Skeletal muscle tissue (tissue), 4 donors: Measurements from ENCODE around the gene ZNF385A. TPM values are rescaled to one million over a fixed set of nuclear protein-coding genes. Genes with fewer than 3 reads are reported as not detected.

Experiments
- H3K27ac ChIP-seq: one replicate; pipeline ENCODE4 v1.7.0; 2013; ENCODE audit warnings: mild to moderate bottlenecking, low read depth, low read length, inconsistent platforms
- H3K27me3 ChIP-seq, 3 donors: one replicate each; pipeline ENCODE4 v1.7.0; 2013; ENCODE audit warnings: low read length in 3 of 3; ENCODE audit not compliant: control insufficient read depth in 3 of 3, insufficient read depth in 3 of 3
- H3K36me3 ChIP-seq, 3 donors: one replicate each; pipeline ENCODE4 v1.7.0; 2013; ENCODE audit warnings: low read length in 3 of 3; ENCODE audit not compliant: control insufficient read depth in 3 of 3, insufficient read depth in 3 of 3
- H3K4me1 ChIP-seq, 3 donors: one replicate each; pipeline ENCODE4 v1.7.0; 2013; ENCODE audit warnings: low read length in 3 of 3, mild to moderate bottlenecking in 3 of 3; ENCODE audit not compliant: control insufficient read depth in 3 of 3, insufficient read depth in 3 of 3
- H3K4me3 ChIP-seq, 3 donors: one replicate each; pipeline ENCODE4 v1.7.0; 2013; ENCODE audit warnings: low read length in 3 of 3
- H3K9ac ChIP-seq, 3 donors: one replicate each; pipeline ENCODE4 v1.7.0; 2013; ENCODE audit warnings: low read length in 3 of 3, mild to moderate bottlenecking in 3 of 3, moderate library complexity in 2 of 3, low read depth in 1 of 3
- H3K9me3 ChIP-seq, 3 donors: one replicate each; pipeline ENCODE4 v1.7.0; 2013; ENCODE audit warnings: low read length in 3 of 3; ENCODE audit not compliant: control insufficient read depth in 3 of 3
- total RNA-seq: library from RNA; depleted of rRNA; stranded (reverse); fragments of >200 nt; gene quantifications from one replicate; pipeline ENCODE4 v1.2.3, GENCODE V29; 2014
- donor health status: Osteomylitis.

The ZNF385A gene
- total RNA-seq, 1 donor from 2014 or later = 3.7 TPM

- Histone ChIP-seq H3K27ac (no peak overlapping the region), H3K4me3 (no peak overlapping the region), H3K36me3 (peaks cover 20 to 31% (median 26%) of the 10 kb centered on the region in 3 donors), H3K4me1 (peaks cover 4 to 16% (median 7%) of the 10 kb centered on the region in 3 donors), H3K9me3 (no peaks in the 10 kb centered on the region), H3K27me3 (no peaks in the 10 kb centered on the region), H3K9ac (no peak overlapping the region)
Measured at GRCh38 chr12:54393207-54393609, 8.7 kb upstream of the ZNF385A start.

- no peak overlapping the region for H3K27ac ChIP-seq
- H3K9me3 ChIP-seq = no peaks in the 10 kb centered on the region
- no peak overlapping the region for H3K4me3 ChIP-seq
- H3K9ac ChIP-seq = no peak overlapping the region
- peaks cover 4 to 22% (median 10%) of the 10 kb centered on the region in 3 donors for H3K4me1 ChIP-seq
- H3K36me3 ChIP-seq = peaks cover 14 to 26% (median 21%) of the 10 kb centered on the region in 3 donors
- no peaks in the 10 kb centered on the region for H3K27me3 ChIP-seq
Measured at GRCh38 chr12:54392485-54393206, 8.1 kb upstream of the ZNF385A start.

- Histone ChIP-seq H3K36me3 (peaks cover 0 to 12% (median 6%) of the 10 kb centered on the region in 3 donors), H3K27ac (no peak overlapping the region), H3K4me1 (peaks cover 18 to 36% (median 28%) of the 10 kb centered on the region in 3 donors)
Measured at GRCh38 chr12:54390668-54391551, 6.4 kb upstream of the ZNF385A start.

GRCh38 chr12:54390176-54390667 is 5.7 kb upstream of the ZNF385A start:
- no peaks in the 10 kb centered on the region for H3K9me3 ChIP-seq
- H3K27ac ChIP-seq = no peak overlapping the region
- H3K9ac ChIP-seq = no peak overlapping the region
- no peak overlapping the region for H3K4me3 ChIP-seq
- H3K27me3 ChIP-seq = no peaks in the 10 kb centered on the region
- peaks cover 0 to 7% (median 2%) of the 10 kb centered on the region in 3 donors for H3K36me3 ChIP-seq
- H3K4me1 ChIP-seq = peaks cover 23 to 40% (median 33%) of the 10 kb centered on the region in 3 donors

More at GRCh38 chr12:54390668-54391551, 6.4 kb upstream of the ZNF385A start:
- Histone ChIP-seq H3K27me3 (no peaks in the 10 kb centered on the region), H3K9ac (no peak overlapping the region), H3K4me3 (no peak overlapping the region), H3K9me3 (no peaks in the 10 kb centered on the region)

GRCh38 chr12:54389607-54390175 is 5.2 kb upstream of the ZNF385A start:
- Histone ChIP-seq H3K4me1 (peaks cover 28 to 44% (median 38%) of the 10 kb centered on the region in 3 donors), H3K9me3 (no peaks in the 10 kb centered on the region), H3K36me3 (peaks cover 0 to 3% (median 0%) of the 10 kb centered on the region in 3 donors), H3K4me3 (no peak overlapping the region), H3K27ac (no peak overlapping the region), H3K27me3 (no peaks in the 10 kb centered on the region), H3K9ac (no peak overlapping the region)

GRCh38 chr12:54389134-54389508 is 4.6 kb upstream of the ZNF385A start:
- H3K36me3 ChIP-seq = peaks cover 0 to 3% (median 0%) of the 10 kb centered on the region in 3 donors
- H3K4me1 ChIP-seq = peaks cover 29 to 50% (median 44%) of the 10 kb centered on the region in 3 donors
- H3K27me3 ChIP-seq = no peaks in the 10 kb centered on the region
- H3K27ac ChIP-seq = no peak overlapping the region
- H3K9me3 ChIP-seq = no peaks in the 10 kb centered on the region
- H3K9ac ChIP-seq = no peak overlapping the region
- no peak overlapping the region for H3K4me3 ChIP-seq

- H3K27ac ChIP-seq = no peak overlapping the region
- no peak overlapping the region for H3K4me3 ChIP-seq
- H3K9ac ChIP-seq = no peak overlapping the region
- H3K4me1 ChIP-seq = peaks cover 29 to 52% (median 49%) of the 10 kb centered on the region in 3 donors
- H3K27me3 ChIP-seq = no peaks in the 10 kb centered on the region
- peaks cover 0 to 3% (median 0%) of the 10 kb centered on the region in 3 donors for H3K36me3 ChIP-seq
- H3K9me3 ChIP-seq = no peaks in the 10 kb centered on the region
Measured at GRCh38 chr12:54388237-54389133, 4.0 kb upstream of the ZNF385A start.

- Histone ChIP-seq H3K4me3 (no peak overlapping the region), H3K9ac (no peak overlapping the region), H3K27me3 (no peaks in the 10 kb centered on the region), H3K9me3 (no peaks in the 10 kb centered on the region), H3K36me3 (no peaks in the 10 kb centered on the region), H3K4me1 (peaks cover 29 to 57% (median 57%) of the 10 kb centered on the region in 3 donors), H3K27ac (peak overlapping the region; percentile 81)
Measured at GRCh38 chr12:54387114-54387467, 2.6 kb upstream of the ZNF385A start.
